Lower leg skin (tissue), 3 donors: ENCODE measurements around the gene ILDR1.

Experiments used
- POLR2A ChIP-seq, 2 donors: fragments of 450-650 bp; IDR thresholded peaks; one replicate each; pipeline ENCODE4 v1.6.1; 2016 to 2017; ENCODE audit warnings: antibody characterized with exemption in 2 of 2, mild to moderate bottlenecking in 1 of 2, moderate library complexity in 1 of 2
- TF ChIP-seq, protein P1 (sequence below), 3 donors: fragments of 450-650 bp; IDR thresholded peaks; one replicate each; pipeline ENCODE4 v1.5.1; 2016; ENCODE audit warnings: antibody characterized with exemption in 3 of 3, mild to moderate bottlenecking in 3 of 3, moderate library complexity in 2 of 3

DNA sequence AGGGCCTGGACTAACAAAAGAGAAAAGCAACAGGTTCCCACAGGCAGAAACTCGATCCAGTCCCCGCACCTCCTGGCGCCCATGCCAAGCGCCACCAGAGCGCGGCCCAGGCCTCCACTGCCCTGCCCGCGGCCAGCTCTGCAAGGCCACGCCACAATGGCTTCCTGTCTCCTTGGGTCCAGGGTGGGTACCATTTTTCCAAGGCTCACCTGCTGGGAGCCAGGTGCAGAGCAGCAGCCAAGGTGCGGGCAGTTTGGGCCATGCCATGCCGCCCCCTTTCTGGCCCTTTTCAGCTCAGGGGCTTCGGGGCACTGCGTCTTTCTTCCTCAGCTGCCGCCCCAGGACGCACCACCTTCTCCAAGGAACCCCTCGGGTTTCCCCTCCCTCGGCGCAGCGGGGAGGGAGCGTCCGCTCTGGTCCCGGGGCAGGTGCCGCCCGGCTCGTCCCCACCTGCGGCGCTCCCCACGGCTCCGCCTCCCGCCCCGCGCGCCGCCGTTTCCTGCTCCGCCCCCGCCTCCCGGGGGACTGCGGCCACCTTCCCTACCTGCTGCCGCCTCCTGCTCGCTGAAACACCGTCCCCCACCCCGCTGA is at the start of gene ILDR1:
- TF ChIP-seq POLR2A (IDR thresholded peaks at IDR 0.05): no peak
- TF ChIP-seq, protein P1, sequence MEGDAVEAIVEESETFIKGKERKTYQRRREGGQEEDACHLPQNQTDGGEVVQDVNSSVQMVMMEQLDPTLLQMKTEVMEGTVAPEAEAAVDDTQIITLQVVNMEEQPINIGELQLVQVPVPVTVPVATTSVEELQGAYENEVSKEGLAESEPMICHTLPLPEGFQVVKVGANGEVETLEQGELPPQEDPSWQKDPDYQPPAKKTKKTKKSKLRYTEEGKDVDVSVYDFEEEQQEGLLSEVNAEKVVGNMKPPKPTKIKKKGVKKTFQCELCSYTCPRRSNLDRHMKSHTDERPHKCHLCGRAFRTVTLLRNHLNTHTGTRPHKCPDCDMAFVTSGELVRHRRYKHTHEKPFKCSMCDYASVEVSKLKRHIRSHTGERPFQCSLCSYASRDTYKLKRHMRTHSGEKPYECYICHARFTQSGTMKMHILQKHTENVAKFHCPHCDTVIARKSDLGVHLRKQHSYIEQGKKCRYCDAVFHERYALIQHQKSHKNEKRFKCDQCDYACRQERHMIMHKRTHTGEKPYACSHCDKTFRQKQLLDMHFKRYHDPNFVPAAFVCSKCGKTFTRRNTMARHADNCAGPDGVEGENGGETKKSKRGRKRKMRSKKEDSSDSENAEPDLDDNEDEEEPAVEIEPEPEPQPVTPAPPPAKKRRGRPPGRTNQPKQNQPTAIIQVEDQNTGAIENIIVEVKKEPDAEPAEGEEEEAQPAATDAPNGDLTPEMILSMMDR (IDR thresholded peaks at IDR 0.05): no peak
